GM12878 (cell line): ENCODE measurements around the gene PAPPA. TPM values are rescaled to one million over a fixed set of nuclear protein-coding genes. Genes with fewer than 3 reads are reported as not detected.

Experiments
- ATAC-seq: fragments of 200-7000 bp; cut with Tn5 transposase; 3 replicates; pipeline ENCODE4 v1.9.1; 2020; ENCODE audit warnings: mild to moderate bottlenecking, moderate library complexity
- BruUV-seq: library from RNA; stranded (reverse); fragments of 400-500 nt; replicated peaks from 2 replicates; lab custom pipeline; 2021; lab: Mats Ljungman, UMichigan
- CTCF ChIA-PET: fragments of 300-600 bp; sonication (Branson Sonifier 250); formaldehyde crosslinking; extraction: SDS; loops from one replicate; lab custom pipeline; 2021; ENCODE audit warnings: inconsistent platforms; lab: Yijun Ruan, JAX
- POLR2A ChIA-PET: fragments of 350-600 bp; formaldehyde crosslinking; extraction: SDS; loops from one replicate; lab custom pipeline; 2021; ENCODE audit warnings: inconsistent platforms; lab: Charles Lee
- RAD21 ChIA-PET: fragments of 300-600 bp; sonication (Branson Sonifier 250); formaldehyde crosslinking; loops from one replicate; lab custom pipeline; 2023; ENCODE audit warnings: antibody characterized with exemption; ENCODE audit not compliant: unreplicated experiment; lab: Charles Lee
- SMC1A ChIA-PET: fragments of 300-600 bp; sonication (Branson Sonifier 250); formaldehyde crosslinking; loops from one replicate; lab custom pipeline; 2023; ENCODE audit not compliant: unreplicated experiment, uncharacterized antibody; lab: Charles Lee
- DNase-seq: peaks from one replicate; pipeline ENCODE4 v3.0.0-alpha.2; 2011; ENCODE audit warnings: low read depth, low spot score
- FAIRE-seq: peaks from 3 replicates; lab custom pipeline; 2011; peaks lifted over from hg19 to GRCh38; lab: Jason Lieb, UNC
- H2AFZ ChIP-seq: 2 replicates; pipeline ENCODE4 v1.6.0; 2011; ENCODE audit warnings: low read depth, low read length, control low read depth; ENCODE audit not compliant: control insufficient read depth
- H3K27ac ChIP-seq: 2 replicates; pipeline ENCODE4 v1.5.1; 2011; ENCODE audit warnings: control low read depth; ENCODE audit not compliant: control insufficient read depth, insufficient read depth
- H3K27me3 ChIP-seq, 2 experiments: replicated peaks in 1 of 2; 2 replicates each; pipeline versions ENCODE4 v1.6.0 to v1.6.1; 2011; ENCODE audit warnings: low read length in 1 of 2; ENCODE audit not compliant: control insufficient read depth in 2 of 2, insufficient read depth in 2 of 2
- H3K36me3 ChIP-seq, 2 experiments: 2 replicates each; pipeline ENCODE4 v1.5.1; 2011; ENCODE audit warnings: low read length in 1 of 2; ENCODE audit not compliant: control insufficient read depth in 2 of 2, insufficient read depth in 2 of 2
- H3K4me1 ChIP-seq: 2 replicates; pipeline ENCODE4 v1.6.1; 2011; ENCODE audit warnings: mild to moderate bottlenecking, low read length, moderate library complexity, mixed read lengths; ENCODE audit not compliant: control insufficient read depth, insufficient read depth
- H3K4me2 ChIP-seq: 2 replicates; pipeline ENCODE4 v1.6.0; 2011; ENCODE audit warnings: control low read depth; ENCODE audit not compliant: control insufficient read depth, insufficient read depth
- H3K4me3 ChIP-seq: fragments of 200-600 bp; sonication (generic); 2 replicates; pipeline ENCODE4 v1.5.1; 2016
- H3K79me2 ChIP-seq: 2 replicates; pipeline ENCODE4 v1.6.0; 2011; ENCODE audit warnings: low read length; ENCODE audit not compliant: control insufficient read depth, insufficient read depth
- H3K9ac ChIP-seq: 2 replicates; pipeline ENCODE4 v1.8.0; 2011; ENCODE audit warnings: low read length, control low read depth, mixed read lengths; ENCODE audit not compliant: control insufficient read depth, insufficient read depth
- H3K9me3 ChIP-seq: replicated peaks from 3 replicates; pipeline ENCODE4 v1.5.1; 2011; ENCODE audit warnings: mild to moderate bottlenecking, low read length; ENCODE audit not compliant: control insufficient read depth, insufficient read depth
- H4K20me1 ChIP-seq: 2 replicates; pipeline ENCODE4 v1.6.0; 2011; ENCODE audit not compliant: control insufficient read depth, insufficient read depth
- BACH1 ChIP-seq: fragments of 450-650 bp; IDR thresholded peaks from 2 replicates; pipeline ENCODE4 v1.6.1; 2017; ENCODE audit warnings: mild to moderate bottlenecking, borderline replicate concordance
- BMI1 ChIP-seq: fragments of 450-650 bp; IDR thresholded peaks from 2 replicates; pipeline ENCODE4 v1.6.1; 2016; ENCODE audit warnings: mild to moderate bottlenecking, moderate library complexity, borderline replicate concordance
- CTCF ChIP-seq, 3 experiments: IDR thresholded peaks in 2 of 3; conservative IDR thresholded peaks in 1 of 3; 2 replicates each; pipeline ENCODE4 v1.5.1; 2011; ENCODE audit warnings: low read depth in 3 of 3, low read length in 3 of 3, mild to moderate bottlenecking in 3 of 3, control low read depth in 2 of 3, moderate library complexity in 2 of 3, inconsistent platforms in 1 of 3, mixed read lengths in 1 of 3; ENCODE audit not compliant: control insufficient read depth in 2 of 3, insufficient read depth in 1 of 3; ENCODE audit errors: extremely low read depth in 1 of 3
- NR2C1 ChIP-seq: fragments of 450-650 bp; IDR thresholded peaks from 2 replicates; pipeline ENCODE4 v1.6.1; 2017; ENCODE audit warnings: antibody characterized with exemption, mild to moderate bottlenecking, moderate library complexity
- PML ChIP-seq: IDR thresholded peaks from 2 replicates; pipeline ENCODE4 v1.6.1; 2012; ENCODE audit warnings: low read length, inconsistent platforms
- ZBED1 ChIP-seq: IDR thresholded peaks from 2 replicates; pipeline ENCODE4 v1.6.1; 2016; ENCODE audit warnings: borderline replicate concordance
- ZNF24 ChIP-seq: fragments of 450-650 bp; IDR thresholded peaks from 2 replicates; pipeline ENCODE4 v1.6.1; 2017; ENCODE audit warnings: antibody characterized with exemption, mild to moderate bottlenecking
- ZNF622 ChIP-seq: fragments of 450-650 bp; IDR thresholded peaks from 2 replicates; pipeline ENCODE4 v1.6.1; 2017; ENCODE audit warnings: mild to moderate bottlenecking, inconsistent platforms
- WGBS: methylation state at CpG from one replicate; pipeline ENCODE4 v1.1.6; 2016; ENCODE audit warnings: low lambda C conversion rate; ENCODE audit not compliant: insufficient replicate concordance, insufficient coverage; ENCODE audit errors: missing lambda C conversion rate; 5-methylcytosine and 5-hydroxymethylcytosine counted together
- in situ Hi-C: fragments of 300-500 bp; cut with MboI; formaldehyde crosslinking; loops from 9 replicates; pipeline ENCODE4 v1.14.3; 2018; ENCODE audit warnings: mixed read lengths
- intact Hi-C: fragments of 100-400 bp; cut with micrococcal nuclease; formaldehyde crosslinking; loops from one replicate; pipeline ENCODE4 v1.14.2; 2022; ENCODE audit not compliant: unreplicated experiment
- polyA plus RNA-seq, 11 experiments: library from polyadenylated mRNA; depleted of rRNA in 4 of 11; unstranded in 6 of 11; stranded (reverse) in 5 of 11; fragments of >200 nt; fragmentation: Nextera tagmentation in 4 of 11; fragmentation: Illumina TruSeq in 1 of 11; extraction: Ambion mirVana in 4 of 11; extraction: Trizol in 1 of 11; gene quantifications; 1 replicate in 1 of 11; 2 replicates in 10 of 11; pipeline versions ENCODE4 v1.2.1 to v1.2.3, GENCODE V29; 2011 to 2016; ENCODE audit warnings: inconsistent platforms in 2 of 11, missing spikeins in 2 of 11, low read depth in 1 of 11
- total RNA-seq, 4 experiments: library from RNA; depleted of rRNA in 3 of 4; stranded (reverse); fragments of >200 nt in 3 of 4; fragmentation: Illumina TruSeq in 1 of 4; extraction: Trizol in 1 of 4; gene quantifications; 2 replicates each; pipeline versions ENCODE4 v1.2.1 to v1.2.3, GENCODE V29; 2013 to 2021
- TF ChIP-seq, protein P1 (sequence below): IDR thresholded peaks from 2 replicates; pipeline ENCODE4 v1.6.1; 2012; ENCODE audit warnings: low read length, inconsistent platforms
- TF ChIP-seq, protein P2 (sequence below): fragments of 450-650 bp; IDR thresholded peaks from 2 replicates; pipeline ENCODE4 v1.6.1; 2018; ENCODE audit warnings: borderline replicate concordance, mild to moderate bottlenecking; ENCODE audit not compliant: partially characterized antibody

Gene PAPPA
- total and polyA plus RNA-seq, 10 of the 15 experiments (the other 5 are each of a cell fraction or from before 2014, with no cell fraction given), result under 0.01 to 0.19 (median 0.02) TPM; not detected in 4

DNA sequence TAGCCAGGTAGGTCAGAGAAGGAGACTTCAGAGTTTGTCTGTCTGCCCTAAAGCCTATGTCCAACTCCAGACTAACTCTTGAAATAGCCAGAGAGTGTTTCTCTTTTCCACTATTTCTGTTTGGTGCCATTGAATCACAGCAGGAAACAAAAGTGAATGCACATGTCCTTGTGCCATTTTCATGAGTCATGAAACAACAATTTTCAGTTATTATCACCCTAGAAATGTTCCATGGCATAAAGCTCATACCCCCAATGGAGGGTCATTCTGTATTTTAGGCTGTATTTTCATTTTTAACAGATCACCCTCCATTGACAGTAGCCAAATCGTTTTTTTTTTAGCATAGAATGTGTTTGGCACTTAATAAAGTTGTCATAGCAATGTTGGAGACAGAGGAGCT, 124.7 kb downstream of the PAPPA start:
- H4K20me1 ChIP-seq, result no peaks in the 10 kb centered on the region
- H3K36me3 ChIP-seq, result no peaks in the 10 kb centered on the region
- H3K27me3 ChIP-seq, result no peaks in the 10 kb centered on the region; a peak in 2 of 4 replicates
- H3K4me2 ChIP-seq, result no peak overlapping the region
- intact Hi-C loops, result no loop called here
- no peak for DNase-seq
- SMC1A ChIA-PET, result no interaction called here
- no peak for ATAC-seq
- no peaks in the 10 kb centered on the region for H3K4me1 ChIP-seq
- no peak overlapping the region for H2AFZ ChIP-seq
- RAD21 ChIA-PET, result no interaction called here
- BruUV-seq, result no TSS peak
- in situ Hi-C loops, result no loop called here
- no peaks in the 10 kb centered on the region for H3K79me2 ChIP-seq
- H3K27ac ChIP-seq, result no peak overlapping the region
- 6% methylated on average over 1 of the region's 1 CpG for WGBS
- no peak for FAIRE-seq
- CTCF ChIA-PET, result no interaction called here
- no peaks in the 10 kb centered on the region for H3K9me3 ChIP-seq
- POLR2A ChIA-PET, result no interaction called here
- H3K4me3 ChIP-seq, result no peak overlapping the region
- no peak overlapping the region for H3K9ac ChIP-seq
- TF ChIP-seq CTCF (IDR thresholded peaks at IDR 0.05 in 2 of 3, conservative IDR thresholded peaks at IDR 0.05 in 1 of 3; ENCODE audit: control insufficient read depth in 2 of 3, extremely low read depth in 1 of 3, insufficient read depth in 1 of 3, low read depth in 3 of 3, low read length in 3 of 3) (no peak), BMI1 (no peak)
- TF ChIP-seq, all 136 proteins: peak for 0

- intact Hi-C loops (no loop called here), in situ Hi-C loops (no loop called here)
- TF ChIP-seq ZBED1, result no peak
- no peak for TF ChIP-seq NR2C1
- TF ChIP-seq PML, result no peak
- TF ChIP-seq, protein P1, sequence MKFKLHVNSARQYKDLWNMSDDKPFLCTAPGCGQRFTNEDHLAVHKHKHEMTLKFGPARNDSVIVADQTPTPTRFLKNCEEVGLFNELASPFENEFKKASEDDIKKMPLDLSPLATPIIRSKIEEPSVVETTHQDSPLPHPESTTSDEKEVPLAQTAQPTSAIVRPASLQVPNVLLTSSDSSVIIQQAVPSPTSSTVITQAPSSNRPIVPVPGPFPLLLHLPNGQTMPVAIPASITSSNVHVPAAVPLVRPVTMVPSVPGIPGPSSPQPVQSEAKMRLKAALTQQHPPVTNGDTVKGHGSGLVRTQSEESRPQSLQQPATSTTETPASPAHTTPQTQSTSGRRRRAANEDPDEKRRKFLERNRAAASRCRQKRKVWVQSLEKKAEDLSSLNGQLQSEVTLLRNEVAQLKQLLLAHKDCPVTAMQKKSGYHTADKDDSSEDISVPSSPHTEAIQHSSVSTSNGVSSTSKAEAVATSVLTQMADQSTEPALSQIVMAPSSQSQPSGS, result no peak
- TF ChIP-seq BACH1, result no peak
- TF ChIP-seq ZNF24, result no peak
- no peak for TF ChIP-seq ZNF622
- TF ChIP-seq, protein P2, sequence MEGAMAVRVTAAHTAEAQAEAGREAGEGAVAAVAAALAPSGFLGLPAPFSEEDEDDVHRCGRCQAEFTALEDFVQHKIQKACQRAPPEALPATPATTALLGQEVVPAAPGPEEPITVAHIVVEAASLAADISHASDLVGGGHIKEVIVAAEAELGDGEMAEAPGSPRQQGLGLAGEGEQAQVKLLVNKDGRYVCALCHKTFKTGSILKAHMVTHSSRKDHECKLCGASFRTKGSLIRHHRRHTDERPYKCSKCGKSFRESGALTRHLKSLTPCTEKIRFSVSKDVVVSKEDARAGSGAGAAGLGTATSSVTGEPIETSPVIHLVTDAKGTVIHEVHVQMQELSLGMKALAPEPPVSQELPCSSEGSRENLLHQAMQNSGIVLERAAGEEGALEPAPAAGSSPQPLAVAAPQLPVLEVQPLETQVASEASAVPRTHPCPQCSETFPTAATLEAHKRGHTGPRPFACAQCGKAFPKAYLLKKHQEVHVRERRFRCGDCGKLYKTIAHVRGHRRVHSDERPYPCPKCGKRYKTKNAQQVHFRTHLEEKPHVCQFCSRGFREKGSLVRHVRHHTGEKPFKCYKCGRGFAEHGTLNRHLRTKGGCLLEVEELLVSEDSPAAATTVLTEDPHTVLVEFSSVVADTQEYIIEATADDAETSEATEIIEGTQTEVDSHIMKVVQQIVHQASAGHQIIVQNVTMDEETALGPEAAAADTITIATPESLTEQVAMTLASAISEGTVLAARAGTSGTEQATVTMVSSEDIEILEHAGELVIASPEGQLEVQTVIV, result no peak
Measured at GRCh38 chr9:116279230-116279629, 125.6 kb downstream of the PAPPA start.

More at GRCh38 chr9:116279230-116279629, 125.6 kb downstream of the PAPPA start:
- ATAC-seq (no peak), FAIRE-seq (no peak), DNase-seq (no peak)
- BruUV-seq, result no TSS peak
- Histone ChIP-seq H3K4me1 (no peaks in the 10 kb centered on the region), H3K4me2 (no peak overlapping the region), H3K9ac (no peak overlapping the region), H3K79me2 (no peaks in the 10 kb centered on the region), H3K36me3 (no peaks in the 10 kb centered on the region), H3K27ac (no peak overlapping the region), H3K9me3 (no peaks in the 10 kb centered on the region), H3K27me3 (no peaks in the 10 kb centered on the region; a peak in 1 of 4 replicates), H2AFZ (no peak overlapping the region), H4K20me1 (no peaks in the 10 kb centered on the region), H3K4me3 (no peak overlapping the region)
- POLR2A ChIA-PET, result no interaction called here
- RAD21 ChIA-PET, result no interaction called here
- SMC1A ChIA-PET, result no interaction called here
- CTCF ChIA-PET, result no interaction called here
- WGBS, result 18% methylated on average over 11 of the region's 11 CpGs
